ENCODE data around the gene PRR32. TPM values are rescaled to one million over a fixed set of nuclear protein-coding genes. Genes with fewer than 3 reads are reported as not detected.
"Not testable (repeated sequence)": the region's sequence is repeated elsewhere in the genome, so short reads cannot be mapped to it uniquely, and the experiment has no call there.

Gene PRR32, protein sequence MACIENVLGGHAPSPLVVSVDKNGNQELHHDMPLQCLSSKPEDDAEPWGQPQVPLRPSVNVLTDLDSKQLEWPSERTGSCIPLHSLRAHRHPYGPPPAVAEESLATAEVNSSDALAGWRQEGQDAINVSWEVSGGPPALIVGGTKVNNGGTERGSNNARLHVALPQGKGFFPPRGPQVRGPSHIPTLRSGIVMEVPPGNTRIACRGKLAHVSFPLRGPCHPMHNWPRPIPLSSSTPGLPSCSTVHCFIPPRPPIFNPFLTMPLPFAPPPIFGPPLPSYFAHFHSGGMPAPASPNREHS
- not detected for total RNA-seq
- long read RNA-seq, result 0 reads

DNA sequence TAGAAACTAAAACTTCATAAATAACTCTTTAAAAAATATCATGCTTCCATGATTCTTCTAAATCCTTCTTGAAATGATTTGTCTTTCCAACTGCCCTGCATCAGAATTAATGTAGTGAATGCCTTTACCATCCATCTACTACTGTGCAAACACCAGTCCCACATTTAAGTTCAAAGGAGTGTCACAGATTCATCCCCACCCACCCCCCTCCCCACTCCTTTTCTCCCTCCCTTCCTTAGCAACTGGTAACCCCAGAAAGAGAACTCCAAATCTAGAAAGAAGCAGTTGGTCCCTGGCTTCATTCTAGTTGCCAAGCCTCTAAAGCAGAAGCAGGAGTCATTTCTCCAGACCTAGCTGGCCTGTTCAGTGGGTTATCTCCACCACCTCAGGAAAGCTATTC is at the start of gene PRR32:
Gene PRR32 (plus strand): TSS at position 301 of the 400 bp plus-strand sequence. CDS start 115 bp downstream, outside the sequence.
- Histone ChIP-seq H3K9me3 (replicated peaks) (no peaks in the 10 kb centered on the region), H3K4me3 (no peak within 1 kb of the TSS), H3K36me3 (no peaks in the 10 kb centered on the region), H3K27me3 (ENCODE audit: low read depth) (no peaks in the 10 kb centered on the region), H3K4me1 (no peaks in the 10 kb centered on the region), H3K27ac (replicated peaks) (peak within 1 kb of the TSS; percentile 63)
- DNase-seq, result no peak
- intact Hi-C loops (cut with micrococcal nuclease), result no loop called here
- TF ChIP-seq, protein P1, sequence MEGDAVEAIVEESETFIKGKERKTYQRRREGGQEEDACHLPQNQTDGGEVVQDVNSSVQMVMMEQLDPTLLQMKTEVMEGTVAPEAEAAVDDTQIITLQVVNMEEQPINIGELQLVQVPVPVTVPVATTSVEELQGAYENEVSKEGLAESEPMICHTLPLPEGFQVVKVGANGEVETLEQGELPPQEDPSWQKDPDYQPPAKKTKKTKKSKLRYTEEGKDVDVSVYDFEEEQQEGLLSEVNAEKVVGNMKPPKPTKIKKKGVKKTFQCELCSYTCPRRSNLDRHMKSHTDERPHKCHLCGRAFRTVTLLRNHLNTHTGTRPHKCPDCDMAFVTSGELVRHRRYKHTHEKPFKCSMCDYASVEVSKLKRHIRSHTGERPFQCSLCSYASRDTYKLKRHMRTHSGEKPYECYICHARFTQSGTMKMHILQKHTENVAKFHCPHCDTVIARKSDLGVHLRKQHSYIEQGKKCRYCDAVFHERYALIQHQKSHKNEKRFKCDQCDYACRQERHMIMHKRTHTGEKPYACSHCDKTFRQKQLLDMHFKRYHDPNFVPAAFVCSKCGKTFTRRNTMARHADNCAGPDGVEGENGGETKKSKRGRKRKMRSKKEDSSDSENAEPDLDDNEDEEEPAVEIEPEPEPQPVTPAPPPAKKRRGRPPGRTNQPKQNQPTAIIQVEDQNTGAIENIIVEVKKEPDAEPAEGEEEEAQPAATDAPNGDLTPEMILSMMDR (IDR thresholded peaks at IDR 0.05; ENCODE audit: borderline replicate concordance), result no peak

DNA sequence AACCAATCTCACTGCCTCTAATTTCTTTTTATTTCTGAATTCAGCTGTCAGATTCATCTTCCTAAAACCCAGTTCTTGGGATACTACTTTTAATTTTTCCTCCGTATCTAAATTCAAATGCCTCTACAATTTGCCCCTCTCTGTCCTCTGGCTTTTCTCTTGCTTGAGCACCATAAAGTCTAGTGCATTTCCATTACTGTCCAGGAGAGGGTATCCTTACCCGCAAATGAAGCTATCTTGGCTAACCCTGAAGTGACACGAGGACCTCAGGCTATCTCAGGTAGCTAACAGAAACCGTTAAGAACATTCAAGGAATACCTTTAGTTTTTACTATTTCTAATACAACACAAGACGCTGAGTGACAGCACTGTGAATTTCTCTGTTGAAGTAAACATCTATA is 49.4 kb upstream of the PRR32 start:
- no peak overlapping the region for H3K4me3 ChIP-seq
- no peaks in the 10 kb centered on the region for H3K27me3 ChIP-seq (ENCODE audit: low read depth)
- intact Hi-C loops (cut with micrococcal nuclease), result no loop called here
- H3K36me3 ChIP-seq, result no peaks in the 10 kb centered on the region
- DNase-seq, result no peak
- no peaks in the 10 kb centered on the region for H3K4me1 ChIP-seq
- TF ChIP-seq, protein P1 (IDR thresholded peaks at IDR 0.05; ENCODE audit: borderline replicate concordance), result peak; percentile 62
- H3K9me3 ChIP-seq (replicated peaks), result peaks cover 9% of the 10 kb centered on the region
- no peak overlapping the region for H3K27ac ChIP-seq (replicated peaks)

DNA sequence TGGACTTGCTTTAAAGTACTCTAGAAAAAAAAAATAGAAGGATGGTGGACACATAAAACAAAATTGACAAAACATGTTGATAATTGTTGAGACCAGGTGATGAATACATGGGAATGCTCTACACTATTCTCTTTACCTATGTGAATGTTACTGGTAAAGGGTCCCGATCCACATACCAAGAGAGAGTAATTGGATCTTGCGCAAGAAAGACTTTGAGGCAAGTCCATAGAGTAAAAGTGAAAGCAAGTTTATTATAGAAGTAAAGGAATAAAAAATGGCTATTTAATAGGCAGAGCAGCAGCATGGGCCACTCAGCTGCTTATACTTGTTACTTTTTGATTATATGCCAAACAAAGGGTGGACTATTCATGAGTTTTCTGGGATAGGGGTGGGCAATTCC is 34.0 kb upstream of the PRR32 start:
- H3K27ac ChIP-seq (replicated peaks), result no peak overlapping the region
- DNase-seq, result no peak
- no peaks in the 10 kb centered on the region for H3K36me3 ChIP-seq
- H3K27me3 ChIP-seq (ENCODE audit: low read depth), result no peaks in the 10 kb centered on the region
- intact Hi-C loops (cut with micrococcal nuclease), result no loop called here
- no peaks in the 10 kb centered on the region for H3K9me3 ChIP-seq (replicated peaks)
- H3K4me3 ChIP-seq, result no peak overlapping the region
- H3K4me1 ChIP-seq, result no peaks in the 10 kb centered on the region
- TF ChIP-seq, protein P1 (IDR thresholded peaks at IDR 0.05; ENCODE audit: borderline replicate concordance), result no peak

DNA sequence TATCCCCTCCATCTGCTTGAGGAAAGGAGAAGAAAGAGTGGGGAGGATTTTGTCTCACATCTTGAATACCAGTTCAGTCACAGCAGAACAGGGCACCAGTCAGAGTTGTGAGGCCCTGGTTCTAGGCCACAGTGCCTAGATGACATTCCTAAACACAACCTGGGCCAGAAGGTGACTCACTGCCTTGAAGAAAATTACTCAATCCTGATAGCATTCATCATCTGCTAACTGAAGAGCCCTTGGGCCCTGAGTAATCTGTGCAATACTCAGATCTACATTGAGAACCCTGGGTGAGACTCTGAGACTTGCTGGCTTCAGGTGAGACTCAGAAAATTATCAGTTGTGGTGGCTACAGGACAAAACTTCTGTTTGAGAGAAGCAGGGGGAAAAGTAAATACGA is 20.5 kb upstream of the PRR32 start:
- no peaks in the 10 kb centered on the region for H3K9me3 ChIP-seq (replicated peaks)
- no peaks in the 10 kb centered on the region for H3K4me1 ChIP-seq
- no peaks in the 10 kb centered on the region for H3K36me3 ChIP-seq
- H3K4me3 ChIP-seq, result no peak overlapping the region
- no peaks in the 10 kb centered on the region for H3K27me3 ChIP-seq (ENCODE audit: low read depth)
- no peak for DNase-seq
- no peak overlapping the region for H3K27ac ChIP-seq (replicated peaks)
- TF ChIP-seq, protein P1 (IDR thresholded peaks at IDR 0.05; ENCODE audit: borderline replicate concordance), result no peak
- intact Hi-C loops (cut with micrococcal nuclease), result no loop called here

DNA sequence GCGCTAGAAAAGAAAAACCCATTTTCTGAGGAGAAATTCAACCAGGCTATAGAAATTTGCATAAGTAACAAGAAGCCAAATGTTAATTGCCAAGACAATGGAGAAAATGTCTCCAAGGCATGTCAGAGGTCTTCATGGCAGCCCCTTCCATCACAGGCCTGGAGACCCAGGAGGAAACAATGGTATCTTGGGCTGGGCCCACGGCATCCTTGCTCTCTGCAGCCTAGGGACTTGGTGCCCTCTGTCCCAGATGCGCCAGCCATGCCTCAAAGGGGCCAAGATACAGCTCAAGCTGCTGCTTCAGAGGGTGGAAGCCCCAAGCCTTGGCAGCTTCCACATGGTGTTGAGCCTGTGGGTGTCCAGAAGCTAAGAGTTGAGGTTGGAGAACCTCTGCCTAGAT is 12.7 kb upstream of the PRR32 start:
- H3K36me3 ChIP-seq; H3K4me3 ChIP-seq; DNase-seq; H3K9me3 ChIP-seq (replicated peaks); H3K4me1 ChIP-seq; H3K27ac ChIP-seq (replicated peaks); intact Hi-C loops (cut with micrococcal nuclease); H3K27me3 ChIP-seq (ENCODE audit: low read depth): not testable (repeated sequence)

DNA sequence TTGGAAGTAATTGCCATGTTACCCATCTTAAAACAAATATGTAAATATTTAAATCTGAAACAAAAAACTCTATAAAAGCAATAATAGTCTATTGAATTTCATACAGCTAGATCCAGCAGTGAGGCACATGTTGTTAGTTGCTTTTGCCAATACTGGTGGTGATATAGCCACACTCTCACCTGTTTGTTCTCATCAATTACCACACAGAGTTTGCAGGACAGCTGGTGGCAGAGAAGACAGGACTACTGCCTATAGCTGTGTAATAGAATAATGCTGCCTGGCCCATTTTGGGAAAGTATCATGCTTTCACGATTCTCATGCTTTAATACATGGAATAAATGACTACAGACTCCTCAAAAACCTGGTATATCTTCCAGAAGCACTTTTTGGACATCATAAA is 3.7 kb upstream of the PRR32 start:
- Histone ChIP-seq H3K4me3 (no peak overlapping the region), H3K9me3 (replicated peaks) (no peaks in the 10 kb centered on the region), H3K4me1 (no peaks in the 10 kb centered on the region), H3K27ac (replicated peaks) (no peak overlapping the region), H3K27me3 (ENCODE audit: low read depth) (no peaks in the 10 kb centered on the region), H3K36me3 (no peaks in the 10 kb centered on the region)
- TF ChIP-seq, protein P1 (IDR thresholded peaks at IDR 0.05; ENCODE audit: borderline replicate concordance), result no peak
- no peak for DNase-seq
- intact Hi-C loops (cut with micrococcal nuclease), result no loop called here
